Natural killer cell (primary cell): ENCODE measurements around the gene KIF3A. TPM values are rescaled to one million over a fixed set of nuclear protein-coding genes. Genes with fewer than 3 reads are reported as not detected.

Source experiments
- ATAC-seq, 3 donors: fragments of 150-1000 bp in 2 of 3; fragments of 200-7000 bp in 1 of 3; cut with Tn5 transposase; 1 replicate in 1 of 3; 2 replicates in 2 of 3; pipeline ENCODE4 v1.10.0; 2021; ENCODE audit warnings: mild to moderate bottlenecking in 2 of 3, moderate library complexity in 2 of 3
- DNase-seq, 2 donors: peaks; one replicate each; pipeline versions ENCODE4 v3.0.0 to v3.0.0-alpha.2; 2013 to 2021; ENCODE audit warnings: mixed read lengths in 1 of 2
- H3K27ac ChIP-seq: one replicate; pipeline ENCODE4 v1.5.1; 2013; ENCODE audit warnings: mild to moderate bottlenecking, low read length
- H3K27me3 ChIP-seq: one replicate; pipeline ENCODE4 v1.6.1; 2013; ENCODE audit warnings: low read length; ENCODE audit not compliant: control insufficient read depth, insufficient read depth
- H3K36me3 ChIP-seq: one replicate; pipeline ENCODE4 v1.6.1; 2013; ENCODE audit warnings: low read length; ENCODE audit not compliant: control insufficient read depth, insufficient read depth
- H3K4me1 ChIP-seq: one replicate; pipeline ENCODE4 v1.6.1; 2013; ENCODE audit warnings: low read length; ENCODE audit not compliant: control insufficient read depth, insufficient read depth
- H3K4me3 ChIP-seq: one replicate; pipeline ENCODE4 v1.5.1; 2013; ENCODE audit warnings: low read length
- H3K9me3 ChIP-seq: one replicate; pipeline ENCODE4 v1.6.1; 2013; ENCODE audit warnings: low read length; ENCODE audit not compliant: control insufficient read depth, insufficient read depth
- H3K27ac Mint-ChIP-seq, 2 donors: one replicate each; pipeline ENCODE4 v1.8.0; 2022; ENCODE audit warnings: mild to moderate bottlenecking in 2 of 2, mixed read lengths in 2 of 2, moderate library complexity in 1 of 2
- H3K27me3 Mint-ChIP-seq, 2 donors: one replicate each; pipeline ENCODE4 v1.8.0; 2022; ENCODE audit warnings: low read depth in 2 of 2, mixed read lengths in 2 of 2
- H3K36me3 Mint-ChIP-seq: one replicate; pipeline ENCODE4 v1.8.0; 2022; ENCODE audit warnings: mixed read lengths
- H3K4me1 Mint-ChIP-seq, 2 donors: one replicate each; pipeline ENCODE4 v1.8.0; 2022; ENCODE audit warnings: mixed read lengths in 2 of 2
- H3K4me3 Mint-ChIP-seq: one replicate; pipeline ENCODE4 v1.8.0; 2022; ENCODE audit warnings: mild to moderate bottlenecking, moderate library complexity, mixed read lengths
- H3K9me3 Mint-ChIP-seq, 2 donors: one replicate each; pipeline ENCODE4 v1.8.0; 2022; ENCODE audit warnings: mixed read lengths in 2 of 2
- WGBS: methylation state at CpG from one replicate; pipeline ENCODE4 v1.1.7; 2013; ENCODE audit warnings: missing lambda C conversion rate; ENCODE audit not compliant: insufficient coverage; 5-methylcytosine and 5-hydroxymethylcytosine counted together
- intact Hi-C: fragments of 100-400 bp; cut with micrococcal nuclease; formaldehyde crosslinking; loops from one replicate; pipeline ENCODE4 v1.14.2; 2022
- total RNA-seq, 4 donors: library from RNA; stranded (reverse); fragments of 120-200 nt in 1 of 4; gene quantifications; one replicate each; pipeline versions ENCODE4 v1.2.3 to v1.2.4, GENCODE V29; 2013 to 2022
- TF ChIP-seq, protein P1 (sequence below): fragments of 200-600 bp; IDR thresholded peaks from one replicate; pipeline ENCODE4 v1.8.0; 2022; ENCODE audit warnings: antibody characterized with exemption

The KIF3A gene
- total RNA-seq, 3 donors from 2014 or later (not counting 1 experiment from before 2014, with no cell fraction given), result 13.6 to 19.2 (median 18.6) TPM

DNA sequence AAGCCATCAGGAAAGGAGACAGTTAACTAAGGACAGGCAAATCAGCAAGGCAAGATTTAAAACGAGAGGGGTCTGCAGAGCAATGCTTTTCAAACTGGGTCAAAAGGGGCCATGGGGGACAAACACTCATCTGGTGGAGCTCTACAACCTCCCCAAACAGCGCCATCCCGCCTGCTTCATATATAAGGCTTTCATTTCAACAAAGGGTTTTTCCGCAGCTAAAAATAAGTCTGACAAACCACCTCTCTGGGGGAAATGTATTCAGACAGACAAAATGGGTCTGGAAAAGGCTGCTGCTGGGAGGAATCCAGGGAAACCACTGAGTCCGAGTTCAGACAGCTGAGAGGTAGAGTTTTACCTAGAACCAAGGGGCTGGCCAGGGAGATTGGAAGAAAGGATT lies 48.0 kb upstream of the KIF3A start:
- peaks cover 30 to 36% of the 10 kb centered on the region in 2 donors for H3K27me3 Mint-ChIP-seq
- Histone ChIP-seq H3K27me3 (peaks cover 6% of the 10 kb centered on the region), H3K9me3 (no peaks in the 10 kb centered on the region), H3K4me3 (no peak overlapping the region), H3K4me1 (no peaks in the 10 kb centered on the region), H3K36me3 (no peaks in the 10 kb centered on the region), H3K27ac (no peak overlapping the region)
- H3K36me3 Mint-ChIP-seq, result no peaks in the 10 kb centered on the region
- H3K9me3 Mint-ChIP-seq, result no peaks in the 10 kb centered on the region
- TF ChIP-seq, protein P1, sequence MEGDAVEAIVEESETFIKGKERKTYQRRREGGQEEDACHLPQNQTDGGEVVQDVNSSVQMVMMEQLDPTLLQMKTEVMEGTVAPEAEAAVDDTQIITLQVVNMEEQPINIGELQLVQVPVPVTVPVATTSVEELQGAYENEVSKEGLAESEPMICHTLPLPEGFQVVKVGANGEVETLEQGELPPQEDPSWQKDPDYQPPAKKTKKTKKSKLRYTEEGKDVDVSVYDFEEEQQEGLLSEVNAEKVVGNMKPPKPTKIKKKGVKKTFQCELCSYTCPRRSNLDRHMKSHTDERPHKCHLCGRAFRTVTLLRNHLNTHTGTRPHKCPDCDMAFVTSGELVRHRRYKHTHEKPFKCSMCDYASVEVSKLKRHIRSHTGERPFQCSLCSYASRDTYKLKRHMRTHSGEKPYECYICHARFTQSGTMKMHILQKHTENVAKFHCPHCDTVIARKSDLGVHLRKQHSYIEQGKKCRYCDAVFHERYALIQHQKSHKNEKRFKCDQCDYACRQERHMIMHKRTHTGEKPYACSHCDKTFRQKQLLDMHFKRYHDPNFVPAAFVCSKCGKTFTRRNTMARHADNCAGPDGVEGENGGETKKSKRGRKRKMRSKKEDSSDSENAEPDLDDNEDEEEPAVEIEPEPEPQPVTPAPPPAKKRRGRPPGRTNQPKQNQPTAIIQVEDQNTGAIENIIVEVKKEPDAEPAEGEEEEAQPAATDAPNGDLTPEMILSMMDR, result no peak
- no peaks in the 10 kb centered on the region for H3K4me1 Mint-ChIP-seq
- no peak for DNase-seq
- intact Hi-C loops, result no loop called here
- H3K27ac Mint-ChIP-seq, result no peak overlapping the region
- WGBS, result 64% methylated on average over 5 of the region's 5 CpGs
- ATAC-seq, result no peak
- no peak overlapping the region for H3K4me3 Mint-ChIP-seq

DNA sequence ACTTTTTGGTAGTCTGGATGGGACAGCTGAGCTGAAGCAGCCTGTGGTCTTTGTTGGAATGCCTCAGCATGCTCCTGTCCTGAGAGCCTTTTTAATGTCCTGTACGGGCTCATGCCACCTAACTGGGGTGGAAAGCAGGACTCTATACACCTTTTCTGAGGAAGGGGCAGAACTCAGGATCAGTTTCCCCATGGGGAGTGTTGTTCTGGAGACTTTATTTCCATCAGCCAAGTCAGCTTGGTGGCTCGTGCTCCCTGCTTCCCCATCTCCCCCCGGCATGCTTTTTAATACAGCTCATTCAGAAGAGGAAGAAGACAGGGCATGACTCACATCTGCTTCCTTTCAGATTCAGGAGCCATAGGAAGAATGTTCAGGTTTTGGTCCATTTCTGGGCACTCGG lies 44.8 kb upstream of the KIF3A start:
- H3K36me3 ChIP-seq, result no peaks in the 10 kb centered on the region
- intact Hi-C loops, result no loop called here
- H3K9me3 ChIP-seq, result no peaks in the 10 kb centered on the region
- H3K27ac Mint-ChIP-seq, result no peak overlapping the region
- H3K36me3 Mint-ChIP-seq, result no peaks in the 10 kb centered on the region
- H3K27me3 ChIP-seq, result peaks cover 29% of the 10 kb centered on the region
- no peak for DNase-seq
- WGBS, result 25% methylated on average over 4 of the region's 4 CpGs
- H3K27me3 Mint-ChIP-seq, result peaks cover 45 to 57% of the 10 kb centered on the region in 2 donors
- H3K4me3 ChIP-seq, result no peak overlapping the region
- H3K9me3 Mint-ChIP-seq, result no peaks in the 10 kb centered on the region
- no peak for ATAC-seq
- H3K4me1 Mint-ChIP-seq, result peaks cover 0 to 8% of the 10 kb centered on the region in 2 donors
- H3K27ac ChIP-seq, result no peak overlapping the region
- H3K4me3 Mint-ChIP-seq, result no peak overlapping the region
- TF ChIP-seq, protein P1, result no peak
- H3K4me1 ChIP-seq, result peaks cover 10% of the 10 kb centered on the region

DNA sequence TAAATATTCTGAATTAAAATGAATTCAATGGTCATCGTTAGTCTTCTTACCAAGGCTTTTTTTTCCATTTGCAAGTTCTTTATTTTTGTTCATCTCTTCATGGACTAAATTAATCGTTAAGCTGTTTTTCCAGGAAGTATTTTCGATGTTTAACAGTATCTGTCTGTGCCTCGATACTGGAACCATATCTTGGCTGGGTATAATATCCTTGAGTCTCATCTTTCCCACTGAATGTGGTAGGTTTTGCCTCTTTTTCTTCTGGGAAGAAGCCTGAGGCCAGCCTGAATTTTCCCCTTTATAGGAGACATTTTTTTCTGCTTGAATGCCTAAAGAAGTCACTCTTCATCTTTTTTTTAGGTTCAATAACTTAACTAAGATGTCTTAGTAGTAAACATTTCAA lies 43.7 kb upstream of the KIF3A start:
- intact Hi-C loops, result no loop called here
- peaks cover 0 to 8% of the 10 kb centered on the region in 2 donors for H3K4me1 Mint-ChIP-seq
- Histone ChIP-seq H3K27ac (no peak overlapping the region), H3K4me3 (no peak overlapping the region), H3K4me1 (peaks cover 17% of the 10 kb centered on the region), H3K36me3 (no peaks in the 10 kb centered on the region), H3K27me3 (peaks cover 32% of the 10 kb centered on the region), H3K9me3 (no peaks in the 10 kb centered on the region)
- WGBS, result 91% methylated on average over 4 of the region's 4 CpGs
- DNase-seq (no peak), ATAC-seq (no peak)
- no peaks in the 10 kb centered on the region for H3K36me3 Mint-ChIP-seq
- no peak overlapping the region for H3K27ac Mint-ChIP-seq
- H3K9me3 Mint-ChIP-seq, result no peaks in the 10 kb centered on the region
- H3K27me3 Mint-ChIP-seq, result peaks cover 43 to 57% of the 10 kb centered on the region in 2 donors
- TF ChIP-seq, protein P1, result no peak
- H3K4me3 Mint-ChIP-seq, result no peak overlapping the region

DNA sequence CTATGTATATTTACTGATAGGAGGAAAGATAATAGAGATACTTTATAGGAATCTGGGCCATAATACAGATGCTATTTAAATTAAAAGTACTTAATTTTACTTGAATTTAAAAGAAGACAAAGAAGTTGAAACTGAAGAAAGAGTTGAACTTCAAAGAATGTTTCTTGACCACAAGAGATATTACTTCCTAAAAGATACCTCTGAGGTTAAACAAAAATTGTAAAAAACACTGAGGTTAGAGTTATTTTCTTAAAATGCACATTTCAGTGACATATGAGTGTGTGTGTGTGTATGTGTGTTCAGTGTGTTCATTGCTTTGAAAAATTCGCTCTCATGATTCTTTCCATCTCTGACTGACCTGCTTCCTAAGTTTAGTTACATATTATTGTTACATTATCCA lies 43.2 kb upstream of the KIF3A start:
- TF ChIP-seq, protein P1, result no peak
- no peaks in the 10 kb centered on the region for H3K36me3 Mint-ChIP-seq

More for the DNA sequence above, 43.2 kb upstream of the KIF3A start:
- H3K27ac ChIP-seq, result no peak overlapping the region
- H3K4me3 ChIP-seq, result no peak overlapping the region
- no CpG with 5 or more reads among the region's 1 CpG for WGBS
- H3K27me3 ChIP-seq, result peaks cover 32% of the 10 kb centered on the region
- no peaks in the 10 kb centered on the region for H3K36me3 ChIP-seq
- H3K27me3 Mint-ChIP-seq, result peaks cover 39 to 52% of the 10 kb centered on the region in 2 donors
- H3K4me1 Mint-ChIP-seq, result peaks cover 2 to 8% of the 10 kb centered on the region in 2 donors
- H3K9me3 Mint-ChIP-seq, result no peaks in the 10 kb centered on the region
- no peak for DNase-seq
- H3K9me3 ChIP-seq, result no peaks in the 10 kb centered on the region
- intact Hi-C loops, result no loop called here
- no peak for ATAC-seq
- H3K4me1 ChIP-seq, result peaks cover 18% of the 10 kb centered on the region
- H3K27ac Mint-ChIP-seq, result no peak overlapping the region
- no peak overlapping the region for H3K4me3 Mint-ChIP-seq
